H1 (cell line): ENCODE results near the gene AGAP1. TPM values are rescaled to one million over a fixed set of nuclear protein-coding genes. Genes with fewer than 3 reads are reported as not detected.
A peak's percentile ranks its signal among the peaks of the same experiment; 100 is the strongest.

Experiments used
- CTCF ChIA-PET: fragments of 300-600 bp; sonication (Branson Sonifier 250); formaldehyde crosslinking; loops from one replicate; lab custom pipeline; 2021; ENCODE audit not compliant: partially characterized antibody; lab: Charles Lee
- POLR2A ChIA-PET: fragments of 300-600 bp; sonication (Branson Sonifier 250); formaldehyde crosslinking; loops from one replicate; lab custom pipeline; 2021; ENCODE audit warnings: inconsistent platforms; ENCODE audit not compliant: partially characterized antibody; lab: Charles Lee
- DNase-seq, 2 experiments: peaks; one replicate each; pipeline versions ENCODE4 v3.0.0 to v3.0.0-alpha.2; 2010 to 2022; ENCODE audit warnings: low spot score in 2 of 2, low read depth in 1 of 2, mixed read lengths in 1 of 2
- FAIRE-seq: peaks from 2 replicates; lab custom pipeline; 2011; peaks lifted over from hg19 to GRCh38; lab: Jason Lieb, UNC
- H2AFZ ChIP-seq: 2 replicates; pipeline ENCODE4 v1.8.1; 2012; ENCODE audit warnings: low read length, inconsistent platforms
- H2AK5ac ChIP-seq: 2 replicates; pipeline ENCODE4 v1.6.1; 2013; ENCODE audit warnings: low read depth, low read length
- H2BK120ac ChIP-seq: replicated peaks from 2 replicates; pipeline ENCODE3; 2013; ENCODE audit warnings: low read depth, low read length, inconsistent platforms
- H2BK12ac ChIP-seq: 2 replicates; pipeline ENCODE4 v1.6.1; 2013; ENCODE audit warnings: low read depth, low read length
- H2BK15ac ChIP-seq: 2 replicates; pipeline ENCODE4 v1.6.1; 2013; ENCODE audit warnings: low read length
- H2BK20ac ChIP-seq: 2 replicates; pipeline ENCODE4 v1.6.1; 2013; ENCODE audit warnings: low read length
- H2BK5ac ChIP-seq: 2 replicates; pipeline ENCODE4 v1.6.1; 2013; ENCODE audit warnings: low read depth, low read length
- H3K14ac ChIP-seq: 2 replicates; pipeline ENCODE4 v1.6.1; 2013; ENCODE audit warnings: inconsistent platforms; ENCODE audit not compliant: insufficient read length
- H3K18ac ChIP-seq: 2 replicates; pipeline ENCODE4 v1.6.1; 2013; ENCODE audit warnings: low read length; ENCODE audit errors: extremely low read depth
- H3K23ac ChIP-seq: 2 replicates; pipeline ENCODE4 v1.6.1; 2013; ENCODE audit warnings: inconsistent platforms; ENCODE audit not compliant: insufficient read length
- H3K23me2 ChIP-seq: 2 replicates; pipeline ENCODE4 v1.6.1; 2013; ENCODE audit warnings: low read depth, low read length
- H3K27ac ChIP-seq: 2 replicates; pipeline ENCODE4 v1.6.1; 2011; ENCODE audit warnings: low read depth, low read length, inconsistent platforms
- H3K27me3 ChIP-seq, 4 experiments: replicated peaks in 1 of 4; 1 replicate in 1 of 4; 2 replicates in 3 of 4; pipeline versions ENCODE4 v1.6.1 to v1.8.1; 2011 to 2013; ENCODE audit warnings: low read length in 3 of 4, mild to moderate bottlenecking in 3 of 4, inconsistent platforms in 2 of 4, mixed read lengths in 2 of 4, moderate library complexity in 1 of 4; ENCODE audit not compliant: control insufficient read depth in 3 of 4, insufficient read depth in 3 of 4; ENCODE audit errors: extremely low read depth in 1 of 4
- H3K36me3 ChIP-seq, 4 experiments: 2 replicates each; pipeline versions ENCODE4 v1.6.1 to v1.8.1; 2011 to 2013; ENCODE audit warnings: mild to moderate bottlenecking in 4 of 4, low read length in 3 of 4, moderate library complexity in 2 of 4, control low read depth in 1 of 4, inconsistent platforms in 1 of 4; ENCODE audit not compliant: insufficient read depth in 4 of 4, control insufficient read depth in 2 of 4
- H3K4ac ChIP-seq: replicated peaks from 2 replicates; pipeline ENCODE3; 2013; ENCODE audit warnings: low read length, low read depth, mixed read lengths, inconsistent platforms; ENCODE audit not compliant: insufficient read length
- H3K4me1 ChIP-seq, 4 experiments: replicated peaks in 1 of 4; 1 replicate in 1 of 4; 2 replicates in 3 of 4; pipeline versions ENCODE4 v1.6.1 to v1.8.1; 2011 to 2013; ENCODE audit warnings: low read length in 3 of 4, inconsistent platforms in 2 of 4, mixed read lengths in 1 of 4; ENCODE audit not compliant: insufficient read depth in 4 of 4, control insufficient read depth in 3 of 4
- H3K4me2 ChIP-seq, 2 experiments: 2 replicates each; pipeline versions ENCODE4 v1.6.1 to v1.8.1; 2011 to 2013; ENCODE audit warnings: low read depth in 2 of 2, low read length in 2 of 2, control low read depth in 1 of 2, inconsistent platforms in 1 of 2, mild to moderate bottlenecking in 1 of 2; ENCODE audit not compliant: insufficient read depth in 1 of 2
- H3K4me3 ChIP-seq, 4 experiments: fragments of 200-600, 300-600 bp in 1 of 4; sonication (generic), shearing (Covaris generic), sonication (Bioruptor Twin) in 1 of 4; 2 replicates each; pipeline versions ENCODE4 v1.5.1 to v1.8.1; 2011 to 2016; ENCODE audit warnings: low read length in 4 of 4, low read depth in 3 of 4, control low read depth in 2 of 4, inconsistent platforms in 2 of 4, mild to moderate bottlenecking in 2 of 4, mixed read lengths in 1 of 4, moderate library complexity in 1 of 4; ENCODE audit not compliant: insufficient read depth in 2 of 4; ENCODE audit errors: extremely low read depth in 1 of 4
- H3K56ac ChIP-seq: replicated peaks from 2 replicates; pipeline ENCODE3; 2013; ENCODE audit warnings: low read depth, mild to moderate bottlenecking, mixed read lengths, low read length, inconsistent platforms; ENCODE audit not compliant: insufficient read length
- H3K79me1 ChIP-seq: 2 replicates; pipeline ENCODE4 v1.6.1; 2013; ENCODE audit warnings: low read depth, low read length, control low read depth
- H3K79me2 ChIP-seq, 2 experiments: 2 replicates each; pipeline versions ENCODE4 v1.6.1 to v1.8.1; 2012 to 2013; ENCODE audit warnings: low read length in 2 of 2, mild to moderate bottlenecking in 2 of 2, inconsistent platforms in 1 of 2; ENCODE audit not compliant: insufficient read depth in 2 of 2, control insufficient read depth in 1 of 2
- H3K9ac ChIP-seq, 4 experiments: replicated peaks in 1 of 4; 1 replicate in 1 of 4; 2 replicates in 3 of 4; pipeline versions ENCODE4 v1.6.1 to v1.8.1; 2011 to 2013; ENCODE audit warnings: low read depth in 3 of 4, low read length in 3 of 4, control low read depth in 2 of 4, mild to moderate bottlenecking in 2 of 4, moderate library complexity in 2 of 4, inconsistent platforms in 1 of 4; ENCODE audit errors: extremely low read depth in 1 of 4
- H3K9me3 ChIP-seq, 2 experiments: 2 replicates each; pipeline versions ENCODE4 v1.6.1 to v1.8.1; 2012 to 2013; ENCODE audit warnings: mild to moderate bottlenecking in 2 of 2, moderate library complexity in 2 of 2, control low read depth in 1 of 2, inconsistent platforms in 1 of 2, low read depth in 1 of 2, low read length in 1 of 2, mixed read lengths in 1 of 2; ENCODE audit not compliant: insufficient read depth in 2 of 2
- H4K20me1 ChIP-seq, 2 experiments: replicated peaks in 1 of 2; 2 replicates each; pipeline versions ENCODE3 to v1.8.1; 2011 to 2013; ENCODE audit warnings: inconsistent platforms in 2 of 2, low read length in 2 of 2, mild to moderate bottlenecking in 1 of 2; ENCODE audit not compliant: insufficient read depth in 2 of 2, control insufficient read depth in 1 of 2
- H4K5ac ChIP-seq: 2 replicates; pipeline ENCODE4 v1.6.1; 2013; ENCODE audit warnings: low read length, low read depth, mixed read lengths, inconsistent platforms; ENCODE audit not compliant: insufficient read length
- H4K8ac ChIP-seq: 2 replicates; pipeline ENCODE4 v1.8.0; 2013; ENCODE audit warnings: mild to moderate bottlenecking, moderate library complexity, low read length, inconsistent platforms; ENCODE audit not compliant: insufficient read depth; ENCODE audit errors: extremely low read depth
- H4K91ac ChIP-seq: replicated peaks from 2 replicates; pipeline ENCODE3; 2013; ENCODE audit warnings: low read length, mixed read lengths, inconsistent platforms; ENCODE audit not compliant: insufficient read length
- HDAC6 ChIP-seq: IDR thresholded peaks from one replicate; pipeline ENCODE4 v1.7.1; 2012; ENCODE audit warnings: low read depth, mild to moderate bottlenecking, inconsistent platforms, low read length, moderate library complexity
- RAD21 ChIP-seq, 2 experiments: IDR thresholded peaks in 1 of 2; conservative IDR thresholded peaks in 1 of 2; 2 replicates each; pipeline ENCODE4 v1.6.1; 2011; ENCODE audit warnings: low read depth in 2 of 2, low read length in 2 of 2, improper control_type of control experiment in 1 of 2, inconsistent platforms in 1 of 2, mild to moderate bottlenecking in 1 of 2, moderate library complexity in 1 of 2
- WGBS, 2 experiments: shearing (Covaris generic) in 1 of 2; methylation state at CpG; one replicate each; pipeline versions ENCODE4 v1.1.6 to v1.1.7; 2013 to 2015; ENCODE audit warnings: low lambda C conversion rate in 2 of 2, mixed read lengths in 2 of 2, inconsistent platforms in 1 of 2, low coverage in 1 of 2, missing lambda C conversion rate in 1 of 2; ENCODE audit not compliant: insufficient replicate concordance in 2 of 2, insufficient coverage in 1 of 2, insufficient read length in 1 of 2; ENCODE audit errors: extremely low coverage in 1 of 2, missing lambda C conversion rate in 1 of 2; 5-methylcytosine and 5-hydroxymethylcytosine counted together
- polyA plus RNA-seq, 7 experiments: library from polyadenylated mRNA; depleted of rRNA in 3 of 7; stranded (reverse) in 5 of 7; unstranded in 2 of 7; fragments of >200 nt in 5 of 7; fragments of 200-250 nt in 2 of 7; gene quantifications; 1 replicate in 5 of 7; 2 replicates in 1 of 7; 4 replicates in 1 of 7; pipeline versions ENCODE4 v1.2.1 to v1.2.3, GENCODE V29; 2011 to 2013; ENCODE audit warnings: missing spikeins in 2 of 7, mixed read lengths in 2 of 7
- total RNA-seq: library from RNA; stranded (reverse); fragmentation: NEBNext Ultra II Directional; extraction: Animal tissue kit (Norgen Biotek cat#: 25700); gene quantifications from 2 replicates; pipeline ENCODE4 v1.2.1, GENCODE V29; 2021
- TF ChIP-seq, protein P1 (sequence below): IDR thresholded peaks from 2 replicates; pipeline ENCODE4 v1.6.1; 2012; ENCODE audit warnings: inconsistent platforms
- TF ChIP-seq, protein P2 (sequence below): IDR thresholded peaks from 2 replicates; pipeline ENCODE4 v1.6.1; 2012; ENCODE audit warnings: inconsistent platforms

Gene AGAP1
- total and polyA plus RNA-seq, 2 of the 8 experiments (the other 6 are each of a cell fraction or from before 2014, with no cell fraction given), result 18.1 to 39.4 TPM

DNA sequence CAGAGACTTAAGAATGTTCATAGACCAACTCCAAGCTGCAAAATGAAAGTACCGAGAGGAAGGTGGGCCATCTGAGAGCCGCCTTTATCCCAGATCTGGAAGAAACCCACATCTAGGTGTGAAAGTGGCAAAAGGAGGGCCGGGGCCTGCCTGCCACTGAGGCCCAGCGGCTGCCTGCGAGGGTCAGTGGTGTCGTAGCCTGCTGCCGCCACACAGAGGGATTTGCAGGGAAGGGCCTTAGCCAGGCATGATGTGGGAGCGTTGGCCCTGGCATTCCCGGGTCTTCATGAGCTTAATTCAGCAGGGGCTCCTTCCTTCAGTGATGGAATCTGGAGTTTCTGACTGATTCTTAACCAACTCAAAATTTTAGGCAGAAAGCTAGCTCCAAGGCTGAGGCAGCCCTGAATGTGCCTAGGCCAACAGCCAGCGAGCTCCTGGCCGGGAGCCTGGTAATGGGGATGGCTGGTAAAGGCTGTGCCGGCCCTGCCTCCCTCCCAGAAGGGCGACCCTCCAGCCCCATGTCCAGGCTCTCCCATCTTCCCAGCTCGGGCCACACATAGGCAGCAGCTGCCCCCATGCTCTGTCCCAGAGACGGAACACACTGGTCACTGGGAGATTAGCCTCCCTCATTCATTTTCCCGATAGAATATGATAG, 230.1 kb downstream of the AGAP1 start:
- no peak overlapping the region; the same call in 1 of the 2 replicates for H4K8ac ChIP-seq
- POLR2A ChIA-PET, result interaction anchor here (2.0 kb wide), 1 partner anchor 11 kb away, joined by 6 read pairs; no protein-coding TSS in a partner anchor

More for the DNA sequence above, 230.1 kb downstream of the AGAP1 start:
- TF ChIP-seq, protein P1, sequence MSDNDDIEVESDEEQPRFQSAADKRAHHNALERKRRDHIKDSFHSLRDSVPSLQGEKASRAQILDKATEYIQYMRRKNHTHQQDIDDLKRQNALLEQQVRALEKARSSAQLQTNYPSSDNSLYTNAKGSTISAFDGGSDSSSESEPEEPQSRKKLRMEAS, result no peak
- TF ChIP-seq RAD21 (IDR thresholded peaks at IDR 0.05 in 1 of 2, conservative IDR thresholded peaks at IDR 0.05 in 1 of 2; ENCODE audit: low read depth in 2 of 2, low read length in 2 of 2), result peak in 1 of 2 experiments; percentile 12; a peak in 1 of 4 replicates
- TF ChIP-seq, protein P2, sequence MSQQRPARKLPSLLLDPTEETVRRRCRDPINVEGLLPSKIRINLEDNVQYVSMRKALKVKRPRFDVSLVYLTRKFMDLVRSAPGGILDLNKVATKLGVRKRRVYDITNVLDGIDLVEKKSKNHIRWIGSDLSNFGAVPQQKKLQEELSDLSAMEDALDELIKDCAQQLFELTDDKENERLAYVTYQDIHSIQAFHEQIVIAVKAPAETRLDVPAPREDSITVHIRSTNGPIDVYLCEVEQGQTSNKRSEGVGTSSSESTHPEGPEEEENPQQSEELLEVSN, result no peak
- TF ChIP-seq HDAC6, result no peak
- TF ChIP-seq, all 59 proteins: peak for 1
- H4K91ac ChIP-seq, result no peak overlapping the region
- no peak overlapping the region for H3K27ac ChIP-seq
- peaks cover 0 to 2% (median 0%) of the 10 kb centered on the region in 4 experiments; a peak in 1 of 7 replicates for H3K4me1 ChIP-seq
- H4K20me1 ChIP-seq, result peaks cover 4 to 9% of the 10 kb centered on the region in 2 experiments
- no peak overlapping the region for H2AK5ac ChIP-seq
- peaks cover 0 to 1% of the 10 kb centered on the region in 2 experiments; a peak in 1 of 4 replicates for H3K9me3 ChIP-seq
- H3K4me2 ChIP-seq, result no peak overlapping the region
- H2AFZ ChIP-seq, result no peak overlapping the region
- no peak overlapping the region for H2BK5ac ChIP-seq
- 0 out of 8 replicates have a peak, but pooled peaks cover 0 to 3% (median 2%) of the 10 kb centered on the region in 4 experiments for H3K36me3 ChIP-seq
- H3K27me3 ChIP-seq, result no peaks in the 10 kb centered on the region
- H2BK12ac ChIP-seq, result no peak overlapping the region
- FAIRE-seq (no peak), DNase-seq (no peak)
- no peak overlapping the region for H3K9ac ChIP-seq
- CTCF ChIA-PET, result interaction anchor here (0.6 to 2.4 kb wide), 10 partner anchors 9 to 128 kb away, joined by 3 to 15 read pairs (median 3); no protein-coding TSS in a partner anchor
- H3K79me1 ChIP-seq, result peaks cover 2% of the 10 kb centered on the region; the same call in 1 of the 2 replicates
- no peak overlapping the region for H3K4me3 ChIP-seq
- no peaks in the 10 kb centered on the region for H3K23me2 ChIP-seq
- no peaks in the 10 kb centered on the region; a peak in 2 of 4 replicates for H3K79me2 ChIP-seq
- H2BK15ac ChIP-seq, result no peak overlapping the region
- no peak overlapping the region for H4K5ac ChIP-seq
- H3K23ac ChIP-seq, result no peak overlapping the region
- H3K14ac ChIP-seq, result no peak overlapping the region
- H3K56ac ChIP-seq, result no peak overlapping the region
- H2BK120ac ChIP-seq, result no peak overlapping the region
- WGBS, 2 experiments, result 88% methylated on average over 15 of the region's 16 CpGs; no CpG with 5 or more reads in 1 of the 2 experiments
- H2BK20ac ChIP-seq, result no peak overlapping the region
- no peak overlapping the region for H3K4ac ChIP-seq
- H3K18ac ChIP-seq, result no peak overlapping the region
